ENCODE results near the gene GPSM1.
A peak's percentile ranks its signal among the peaks of the same experiment; 100 is the strongest.

GPSM1 gene

DNA sequence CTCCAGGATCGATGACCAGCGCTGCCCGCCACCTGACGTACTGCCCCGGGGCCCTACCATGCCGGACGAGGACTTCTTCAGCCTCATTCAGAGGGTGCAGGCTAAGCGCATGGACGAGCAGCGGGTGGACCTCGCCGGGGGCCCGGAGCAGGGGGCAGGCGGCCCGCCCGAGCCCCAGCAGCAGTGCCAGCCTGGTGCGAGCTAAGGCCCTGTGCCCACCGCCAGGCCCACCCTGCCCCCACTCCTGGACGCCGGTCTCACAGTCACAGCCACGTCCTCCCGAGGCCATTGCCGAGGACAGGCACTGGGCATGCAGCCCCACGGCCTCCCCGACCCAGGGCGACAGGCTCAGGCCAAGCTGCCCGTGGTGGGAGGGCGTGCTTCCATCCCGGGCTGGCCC is 30.7 kb downstream of the GPSM1 start:
- H3K4me1 ChIP-seq (ENCODE audit: insufficient read depth, low read length): no peaks in the 10 kb centered on the region
- no peak overlapping the region for H3K4me3 ChIP-seq (ENCODE audit: low read length)
- peaks cover 6% of the 10 kb centered on the region; the same call in 1 of the 2 replicates for H3K36me3 ChIP-seq (ENCODE audit: insufficient read depth, low read depth, low read length)
- no peaks in the 10 kb centered on the region for H3K27me3 ChIP-seq (ENCODE audit: insufficient read depth, low read length)
- H3K9me3 ChIP-seq (ENCODE audit: insufficient read depth, low read depth, low read length): no peaks in the 10 kb centered on the region
- H3K9ac ChIP-seq (ENCODE audit: low read depth, low read length): no peak overlapping the region
- no peak overlapping the region for H3K27ac ChIP-seq (ENCODE audit: low read length)

DNA sequence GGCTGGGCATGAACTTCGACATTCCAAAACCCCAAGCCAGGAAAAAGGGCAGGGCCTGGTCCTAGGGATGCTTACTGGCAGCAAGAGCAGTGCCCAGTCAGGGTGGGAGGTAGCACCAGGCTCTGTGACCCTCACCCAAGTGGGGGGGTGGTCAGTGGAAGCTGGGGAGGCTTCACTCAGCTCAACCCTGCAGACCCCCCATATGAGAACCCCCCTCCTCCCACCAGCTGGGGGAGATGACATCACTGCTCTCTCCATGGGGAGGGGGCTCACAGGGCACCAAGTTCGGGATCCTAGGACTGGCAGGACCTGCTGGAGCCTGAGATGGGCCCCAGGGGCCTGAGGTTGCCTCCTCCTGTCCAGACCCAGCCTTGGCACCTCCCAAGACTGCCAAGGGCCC is 31.5 kb downstream of the GPSM1 start:
- Histone ChIP-seq H3K27ac (ENCODE audit: low read length) (no peak overlapping the region), H3K9ac (ENCODE audit: low read depth, low read length) (no peak overlapping the region), H3K4me3 (ENCODE audit: low read length) (no peak overlapping the region), H3K4me1 (ENCODE audit: insufficient read depth, low read length) (no peaks in the 10 kb centered on the region), H3K36me3 (ENCODE audit: insufficient read depth, low read depth, low read length) (peaks cover 6% of the 10 kb centered on the region; the same call in 1 of the 2 replicates), H3K27me3 (ENCODE audit: insufficient read depth, low read length) (no peaks in the 10 kb centered on the region), H3K9me3 (ENCODE audit: insufficient read depth, low read depth, low read length) (no peaks in the 10 kb centered on the region)

- Histone ChIP-seq H3K9me3 (ENCODE audit: insufficient read depth, low read depth, low read length) (no peaks in the 10 kb centered on the region), H3K9ac (ENCODE audit: low read depth, low read length) (no peak overlapping the region), H3K36me3 (ENCODE audit: insufficient read depth, low read depth, low read length) (peaks cover 6% of the 10 kb centered on the region; the same call in 1 of the 2 replicates), H3K27ac (ENCODE audit: low read length) (no peak overlapping the region), H3K4me1 (ENCODE audit: insufficient read depth, low read length) (no peaks in the 10 kb centered on the region), H3K4me3 (ENCODE audit: low read length) (no peak overlapping the region), H3K27me3 (ENCODE audit: insufficient read depth, low read length) (no peaks in the 10 kb centered on the region)
Measured at GRCh38 chr9:136359774-136360718, 32.7 kb downstream of the GPSM1 start.

GRCh38 chr9:136361047-136361753 is 33.9 kb downstream of the GPSM1 start:
- no peaks in the 10 kb centered on the region for H3K4me1 ChIP-seq (ENCODE audit: insufficient read depth, low read length)

GRCh38 chr9:136361754-136362449 is 34.6 kb downstream of the GPSM1 start:
- H3K36me3 ChIP-seq (ENCODE audit: insufficient read depth, low read depth, low read length): peaks cover 6% of the 10 kb centered on the region; the same call in 1 of the 2 replicates
- H3K27me3 ChIP-seq (ENCODE audit: insufficient read depth, low read length): no peaks in the 10 kb centered on the region
- no peak overlapping the region for H3K4me3 ChIP-seq (ENCODE audit: low read length)
- no peaks in the 10 kb centered on the region for H3K4me1 ChIP-seq (ENCODE audit: insufficient read depth, low read length)
- no peak overlapping the region for H3K9ac ChIP-seq (ENCODE audit: low read depth, low read length)
- H3K9me3 ChIP-seq (ENCODE audit: insufficient read depth, low read depth, low read length): no peaks in the 10 kb centered on the region
- no peak overlapping the region for H3K27ac ChIP-seq (ENCODE audit: low read length)

More at GRCh38 chr9:136361047-136361753, 33.9 kb downstream of the GPSM1 start:
- Histone ChIP-seq H3K27ac (ENCODE audit: low read length) (no peak overlapping the region), H3K4me3 (ENCODE audit: low read length) (no peak overlapping the region), H3K9me3 (ENCODE audit: insufficient read depth, low read depth, low read length) (no peaks in the 10 kb centered on the region), H3K36me3 (ENCODE audit: insufficient read depth, low read depth, low read length) (peaks cover 6% of the 10 kb centered on the region; the same call in 1 of the 2 replicates), H3K9ac (ENCODE audit: low read depth, low read length) (no peak overlapping the region), H3K27me3 (ENCODE audit: insufficient read depth, low read length) (no peaks in the 10 kb centered on the region)

GRCh38 chr9:136362450-136362784 is 35.1 kb downstream of the GPSM1 start:
- Histone ChIP-seq H3K4me3 (ENCODE audit: low read length) (peak overlapping the region; percentile 51), H3K9ac (ENCODE audit: low read depth, low read length) (no peak overlapping the region), H3K27me3 (ENCODE audit: insufficient read depth, low read length) (no peaks in the 10 kb centered on the region), H3K9me3 (ENCODE audit: insufficient read depth, low read depth, low read length) (no peaks in the 10 kb centered on the region), H3K4me1 (ENCODE audit: insufficient read depth, low read length) (no peaks in the 10 kb centered on the region), H3K36me3 (ENCODE audit: insufficient read depth, low read depth, low read length) (peaks cover 6% of the 10 kb centered on the region; the same call in 1 of the 2 replicates), H3K27ac (ENCODE audit: low read length) (no peak overlapping the region)

GRCh38 chr9:136363106-136363948 is 36.0 kb downstream of the GPSM1 start, which contains the start of gene DNLZ:
Gene DNLZ (minus strand): TSS chr9:136363744. CDS start chr9:136363714, 30 bp downstream.
- Histone ChIP-seq H3K9me3 (ENCODE audit: insufficient read depth, low read depth, low read length) (no peaks in the 10 kb centered on the region), H3K27me3 (ENCODE audit: insufficient read depth, low read length) (no peaks in the 10 kb centered on the region), H3K27ac (ENCODE audit: low read length) (no peak within 1 kb of the TSS), H3K9ac (ENCODE audit: low read depth, low read length) (peak within 1 kb of the TSS; percentile 73; the same call in 1 of the 2 replicates), H3K4me3 (ENCODE audit: low read length) (peak within 1 kb of the TSS; percentile 71), H3K4me1 (ENCODE audit: insufficient read depth, low read length) (no peaks in the 10 kb centered on the region), H3K36me3 (ENCODE audit: insufficient read depth, low read depth, low read length) (peaks cover 6% of the 10 kb centered on the region; the same call in 1 of the 2 replicates)

DNA sequence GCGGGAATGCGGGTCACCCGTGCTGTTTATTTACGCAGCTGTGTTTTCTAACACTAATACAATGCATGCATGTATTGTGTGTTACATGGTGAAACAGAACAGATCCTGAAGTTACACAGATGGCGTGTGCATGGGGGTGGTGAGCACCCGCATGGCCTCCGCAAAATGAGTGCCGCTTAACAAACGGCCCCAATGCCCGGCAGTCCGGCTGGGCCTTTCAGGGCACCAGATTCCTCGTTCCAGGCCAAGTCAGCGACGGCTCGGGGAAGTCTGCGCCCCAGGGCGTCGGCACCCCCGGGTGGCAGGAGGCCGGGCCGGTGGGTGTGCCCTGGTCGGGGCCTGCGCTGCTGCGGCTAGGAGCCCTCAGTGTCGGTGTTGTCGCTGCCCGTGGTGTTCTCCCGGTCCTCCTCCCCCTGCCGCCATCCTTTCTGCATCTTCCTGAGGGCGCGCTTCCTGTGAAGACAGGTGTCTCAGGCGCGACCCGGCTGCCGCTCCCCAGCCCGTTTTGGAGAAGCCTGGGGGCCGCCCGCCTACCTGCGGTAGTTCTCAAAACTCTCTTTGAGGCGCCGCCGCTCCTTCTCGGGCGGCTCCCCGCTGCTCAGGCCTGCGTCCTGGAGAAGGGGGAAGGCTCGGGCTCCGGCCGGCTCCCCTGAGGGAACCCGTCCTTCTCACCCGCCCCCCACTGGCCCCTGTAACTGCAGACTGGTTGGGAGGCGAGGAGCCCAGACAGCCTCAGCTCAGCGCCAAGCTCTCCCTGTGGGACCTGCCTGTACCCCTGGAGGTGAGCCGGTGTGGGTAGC is 36.8 kb downstream of the GPSM1 start:
- Histone ChIP-seq H3K4me3 (ENCODE audit: low read length) (no peak overlapping the region; the same call in 1 of the 2 replicates), H3K9ac (ENCODE audit: low read depth, low read length) (no peak overlapping the region), H3K27me3 (ENCODE audit: insufficient read depth, low read length) (no peaks in the 10 kb centered on the region), H3K36me3 (ENCODE audit: insufficient read depth, low read depth, low read length) (peaks cover 6% of the 10 kb centered on the region; the same call in 1 of the 2 replicates), H3K4me1 (ENCODE audit: insufficient read depth, low read length) (no peaks in the 10 kb centered on the region), H3K27ac (ENCODE audit: low read length) (no peak overlapping the region), H3K9me3 (ENCODE audit: insufficient read depth, low read depth, low read length) (no peaks in the 10 kb centered on the region)

- H3K36me3 ChIP-seq (ENCODE audit: insufficient read depth, low read depth, low read length): peaks cover 6% of the 10 kb centered on the region; the same call in 1 of the 2 replicates
- no peaks in the 10 kb centered on the region for H3K4me1 ChIP-seq (ENCODE audit: insufficient read depth, low read length)
- H3K9ac ChIP-seq (ENCODE audit: low read depth, low read length): no peak overlapping the region
- no peak overlapping the region for H3K27ac ChIP-seq (ENCODE audit: low read length)
- H3K9me3 ChIP-seq (ENCODE audit: insufficient read depth, low read depth, low read length): no peaks in the 10 kb centered on the region
- H3K27me3 ChIP-seq (ENCODE audit: insufficient read depth, low read length): no peaks in the 10 kb centered on the region
- no peak overlapping the region for H3K4me3 ChIP-seq (ENCODE audit: low read length)
Measured at GRCh38 chr9:136364942-136365774, 37.8 kb downstream of the GPSM1 start.

Measured in iPS-20b (cell line).